OCI-M1 (cell line): ENCODE data around the gene FAM13B.
A peak's percentile ranks its signal among the peaks of the same experiment; 100 is the strongest.
"Not testable (repeated sequence)": the region's sequence is repeated elsewhere in the genome, so short reads cannot be mapped to it uniquely, and the experiment has no call there.

ENCODE experiments used
- DNase-seq: peaks from one replicate; lab custom pipeline; 2025; lab: John Stamatoyannopoulos, UW

The FAM13B gene

DNA sequence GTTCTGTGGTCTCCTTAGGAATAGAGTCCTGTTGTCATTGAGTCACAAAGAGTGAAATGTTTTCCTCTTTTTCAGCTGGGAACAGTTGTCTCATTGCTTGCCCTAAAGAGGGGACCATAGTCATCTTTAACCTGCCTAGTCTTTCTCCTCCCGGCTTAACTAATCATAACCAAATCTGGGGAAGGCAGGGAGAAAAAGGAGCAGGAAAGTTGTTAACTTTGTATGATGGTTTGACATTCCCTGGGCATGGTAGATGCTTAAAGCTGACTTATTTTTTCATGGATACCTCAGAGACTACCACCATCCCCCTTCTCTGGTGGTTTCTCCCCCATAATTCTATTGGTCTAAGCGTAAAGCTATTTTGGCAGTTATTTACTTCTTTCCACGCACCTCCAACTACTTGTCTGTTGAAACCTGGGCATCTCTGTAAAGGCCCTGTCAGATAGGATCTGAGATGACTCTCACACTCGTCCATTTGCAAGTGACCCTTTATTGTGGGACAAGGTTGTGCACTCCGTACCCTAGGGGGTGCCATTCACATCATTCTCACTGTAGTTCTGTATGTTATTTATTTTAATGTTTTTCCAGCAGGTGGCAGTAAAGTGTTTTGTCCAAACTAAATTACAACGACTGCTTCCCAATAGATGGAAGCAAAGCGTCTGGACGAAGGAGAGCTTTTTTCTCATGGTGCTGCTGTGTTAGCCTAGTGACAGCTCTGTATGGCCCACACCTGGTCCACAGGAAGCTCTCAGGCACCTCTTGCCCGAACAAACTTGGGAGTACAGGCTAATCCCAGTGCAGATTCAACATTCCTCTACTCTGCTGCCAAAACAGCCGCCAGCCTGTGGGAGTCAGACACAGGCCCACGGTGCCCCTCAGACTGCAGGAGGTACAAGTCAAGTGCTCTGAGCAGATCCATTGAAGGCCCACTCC, 3.0 kb upstream of the FAM13B start:
- peak; percentile 93 for DNase-seq

DNA sequence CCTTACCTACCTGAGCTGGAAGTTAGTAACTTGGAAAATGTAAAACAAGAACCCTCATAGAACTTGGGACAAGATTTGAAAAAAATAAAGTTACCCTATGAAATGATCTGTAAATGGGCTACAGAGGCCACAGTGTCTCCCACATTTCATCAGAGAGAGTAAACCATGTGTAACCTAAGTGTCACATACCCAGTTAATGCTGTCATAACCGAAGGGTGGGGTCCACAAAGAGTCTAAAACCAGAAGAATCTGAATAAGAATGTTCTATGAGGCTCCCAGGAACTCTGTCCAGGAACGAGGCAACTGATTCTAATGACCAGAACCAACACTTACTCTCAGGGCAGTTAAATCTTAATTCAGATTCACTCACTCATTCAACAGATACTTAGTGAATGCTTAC, 1.0 kb upstream of the FAM13B start:
- peak; percentile 29 for DNase-seq

DNA sequence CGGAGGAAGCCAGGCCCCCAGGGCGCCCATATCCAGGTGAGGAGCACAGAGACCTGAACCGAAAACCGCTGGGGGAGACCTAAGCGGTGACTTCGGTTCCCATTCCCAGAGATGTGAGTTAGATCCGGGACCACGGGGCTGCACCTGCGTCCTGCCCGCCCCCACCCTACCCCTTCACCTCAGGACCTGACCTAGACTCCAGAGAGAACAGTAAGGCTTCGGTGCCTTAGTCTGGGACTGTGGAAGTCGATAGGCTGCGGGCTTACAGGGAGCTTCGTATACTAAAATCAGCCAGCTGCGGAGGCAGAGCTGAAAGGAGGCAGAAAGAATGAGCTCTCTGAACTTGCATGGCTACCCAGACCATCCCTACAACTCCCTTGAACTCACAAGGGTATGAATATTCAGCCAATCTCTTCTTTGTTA, 518 bp upstream of the FAM13B start:
- DNase-seq, result no peak

DNA sequence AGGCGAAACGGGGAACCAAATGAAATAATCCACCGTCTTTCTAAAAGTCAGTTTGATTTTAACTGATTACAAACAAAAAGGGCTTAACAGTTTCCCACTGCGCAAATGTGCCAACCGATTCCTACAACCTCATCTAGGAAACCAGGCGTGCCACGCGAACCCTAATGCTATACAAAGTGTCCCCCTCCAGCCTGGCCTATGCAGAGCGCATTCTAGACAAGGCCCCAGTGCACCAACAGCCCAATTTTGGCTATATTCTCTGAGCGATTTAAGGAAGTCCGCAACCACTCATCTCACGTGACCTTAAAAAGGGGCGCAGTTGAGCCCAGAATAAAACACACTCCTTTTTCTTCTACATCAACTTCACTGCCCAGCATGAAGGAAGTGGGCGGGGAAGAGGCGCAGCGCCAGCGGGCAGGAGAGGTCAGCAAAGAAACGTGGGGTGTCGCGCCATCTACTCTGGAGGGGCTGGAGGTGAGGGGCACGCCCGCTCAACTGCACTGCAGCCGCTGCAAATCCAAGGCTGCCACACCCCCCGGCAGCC, 779 bp downstream of the FAM13B start:
- peak; percentile 92 for DNase-seq

DNA sequence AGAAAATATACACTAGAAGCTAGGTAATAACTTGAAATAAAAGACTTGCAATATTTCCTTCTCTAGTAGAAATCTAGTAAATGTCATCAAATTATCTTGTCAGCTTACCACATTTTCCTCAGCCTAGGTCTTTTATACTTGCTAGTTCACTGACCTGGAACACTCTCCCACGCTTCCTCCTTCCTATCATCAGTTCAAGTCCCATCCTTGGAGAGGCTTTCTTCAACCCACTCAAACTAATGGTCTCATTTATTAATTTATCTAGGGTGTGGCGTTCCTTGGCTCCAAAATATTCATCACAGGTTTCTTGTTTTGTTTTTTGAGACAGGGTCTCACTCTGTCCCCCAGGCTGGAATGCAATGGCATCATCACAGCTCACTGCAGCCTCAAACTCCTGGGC, 2.9 kb downstream of the FAM13B start:
- peak; percentile 28 for DNase-seq

DNA sequence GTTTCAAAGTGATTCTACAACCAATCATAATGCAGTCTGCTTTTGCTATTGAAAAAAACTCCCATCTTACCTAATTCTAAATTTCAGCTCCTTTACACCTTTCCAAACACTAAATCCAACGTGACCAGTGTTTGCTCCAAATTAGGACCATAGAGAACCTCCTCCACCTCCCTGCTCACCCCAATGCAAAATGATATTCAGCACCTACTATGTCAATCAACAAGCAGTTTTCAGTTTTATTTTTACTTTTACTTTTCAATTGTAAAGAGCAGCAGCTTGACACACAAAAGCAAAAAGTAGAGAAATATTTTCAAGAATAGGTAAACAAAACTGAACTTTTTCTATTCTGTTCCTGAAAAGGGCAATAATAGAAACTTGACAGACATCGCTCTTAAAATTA, 3.4 kb downstream of the FAM13B start:
- DNase-seq, result no peak

DNA sequence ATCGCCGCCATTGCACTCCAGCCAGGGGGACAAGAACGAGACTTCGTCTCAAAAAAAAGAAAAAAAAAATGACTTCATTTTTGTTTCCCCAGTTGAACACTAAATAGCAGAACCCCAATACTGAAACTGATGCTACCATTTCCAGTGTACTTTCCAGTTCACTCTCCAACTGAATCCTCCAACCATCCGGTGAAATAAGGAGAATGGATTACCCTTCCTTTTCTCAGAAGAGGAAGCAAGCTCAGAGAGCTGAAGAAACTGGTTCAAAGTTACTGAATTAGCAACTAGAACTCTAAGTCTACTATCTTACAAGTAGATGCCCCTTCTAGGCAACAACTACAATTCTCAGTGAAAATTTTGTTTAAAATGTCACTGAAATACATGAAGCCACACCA, 3.9 kb downstream of the FAM13B start:
- no peak for DNase-seq

DNA sequence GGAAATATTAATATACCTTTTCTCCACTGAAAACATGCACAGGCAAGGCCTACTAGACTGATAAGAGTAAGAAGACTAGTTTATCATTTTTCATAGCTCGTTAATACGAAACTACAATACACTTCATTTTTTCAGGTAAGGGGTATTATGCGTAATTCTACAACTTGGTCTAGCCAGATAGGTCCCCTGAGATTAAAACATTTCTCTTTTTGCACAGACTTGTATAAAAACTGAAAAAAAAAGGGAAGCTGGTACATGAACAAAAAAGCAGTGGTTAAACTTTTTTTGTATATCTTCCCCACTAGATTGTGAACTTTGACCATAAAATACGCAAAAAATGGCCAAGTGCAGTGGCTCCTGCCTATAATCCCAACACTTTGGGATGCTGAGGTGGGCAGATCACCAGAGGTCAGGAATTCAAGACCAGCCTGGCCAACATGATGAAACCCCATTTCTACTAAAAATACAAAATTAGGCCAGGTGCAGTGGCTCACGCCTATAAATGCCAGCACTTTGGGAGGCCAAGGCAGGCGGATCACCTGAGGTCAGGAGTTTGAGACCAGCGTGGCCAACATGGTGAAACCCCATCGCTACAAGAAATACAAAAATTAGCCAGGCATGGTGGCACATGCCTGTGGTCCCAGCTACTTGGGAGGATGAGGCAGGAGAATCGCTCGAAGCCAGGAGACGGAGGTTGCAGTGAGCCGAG, 4.5 kb downstream of the FAM13B start:
- peak; percentile 30 for DNase-seq

DNA sequence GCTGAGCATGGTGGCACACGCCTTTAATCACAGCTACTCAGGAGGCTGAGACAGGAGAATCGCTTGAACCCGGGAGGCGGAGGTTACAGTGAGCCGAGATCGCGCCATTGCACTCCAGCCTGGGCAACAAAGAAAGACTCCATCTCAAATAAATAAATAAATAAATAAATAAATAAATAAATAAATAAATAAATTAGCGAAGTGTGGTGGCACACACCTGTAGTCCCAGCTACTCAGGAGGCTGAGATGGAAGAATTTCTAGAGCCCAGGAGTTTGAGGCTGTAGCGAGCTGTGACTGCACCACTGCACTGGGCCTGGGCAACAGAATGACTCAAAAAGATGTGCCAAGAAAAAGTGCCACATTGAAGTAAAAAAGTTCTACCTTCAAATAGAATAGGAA, 6.1 kb downstream of the FAM13B start:
- DNase-seq, result not testable (repeated sequence)

DNA sequence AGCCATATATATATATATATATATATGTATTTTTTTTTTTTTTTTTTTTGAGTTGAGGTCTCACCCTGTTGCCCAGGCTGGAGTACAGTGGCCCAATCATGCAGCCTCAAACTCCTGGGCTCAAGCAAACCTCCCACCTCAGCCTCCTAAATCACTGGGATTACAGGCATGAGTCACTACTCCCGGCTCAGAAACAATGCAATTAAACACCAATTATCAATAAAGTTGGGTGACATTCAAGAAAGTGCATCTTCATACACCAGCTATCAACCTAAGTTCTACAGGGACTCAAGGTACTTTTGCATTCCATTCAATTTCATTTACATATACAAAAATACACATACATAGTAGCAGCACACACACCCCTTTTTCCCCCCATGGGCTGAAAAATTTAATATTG, 7.6 kb downstream of the FAM13B start:
- DNase-seq, result no peak

DNA sequence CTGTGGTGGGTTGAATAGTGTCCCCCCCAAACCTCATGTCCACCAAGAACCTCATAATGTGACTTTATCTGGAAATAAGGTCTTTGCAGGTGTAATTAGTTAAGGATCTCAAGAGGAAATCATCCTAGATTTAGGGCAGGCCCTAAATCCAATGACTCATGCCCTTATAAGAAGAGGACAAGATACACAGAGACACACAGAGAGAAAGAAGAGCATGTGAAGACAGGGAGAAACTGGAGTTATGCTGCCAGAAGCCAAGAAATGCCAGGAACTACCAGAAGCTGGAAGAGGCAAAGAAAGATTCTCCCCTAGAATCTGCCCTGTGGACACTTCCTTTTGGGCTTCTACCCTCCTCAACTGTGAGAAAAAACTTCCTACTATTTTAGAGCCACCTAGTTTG, 8.8 kb downstream of the FAM13B start:
- DNase-seq, result no peak

DNA sequence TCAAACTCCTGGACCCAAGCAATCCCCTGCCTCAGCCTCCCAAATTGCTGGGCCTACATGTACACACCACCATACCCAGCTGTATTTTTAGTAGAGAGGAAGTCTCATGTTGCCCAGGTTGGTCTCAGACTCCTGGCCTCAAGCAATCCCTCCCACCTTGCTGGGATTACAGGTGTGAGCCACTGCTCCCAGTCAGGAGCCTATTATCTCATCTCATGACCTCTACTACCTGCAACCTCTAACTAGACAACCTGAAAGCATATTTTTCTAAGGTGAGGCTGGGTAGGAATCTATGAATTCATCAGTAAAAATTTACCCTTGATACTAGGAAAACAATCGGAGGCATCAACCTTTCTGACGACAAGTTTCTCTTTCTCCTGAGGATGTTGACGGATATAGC, 10.0 kb downstream of the FAM13B start:
- no peak for DNase-seq

DNA sequence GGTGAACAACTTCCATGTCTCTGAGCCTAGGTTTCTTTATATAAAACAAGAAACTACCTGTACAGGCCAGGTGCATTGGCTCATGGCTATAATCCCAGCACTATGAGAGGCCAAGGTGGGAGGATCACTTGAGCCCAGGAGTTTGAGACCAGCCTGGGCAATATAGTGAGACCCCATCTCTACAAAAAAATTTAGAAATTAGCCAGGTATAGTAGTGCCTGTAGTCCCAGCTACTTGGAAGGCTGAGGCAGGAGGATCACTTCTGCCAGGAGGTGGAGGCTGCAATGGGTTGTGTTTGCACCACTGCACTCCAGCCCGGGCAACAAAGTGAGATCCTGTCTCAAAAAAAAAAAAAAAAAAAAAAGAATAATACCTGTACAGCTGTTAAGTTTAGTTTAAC, 11.1 kb downstream of the FAM13B start:
- no peak for DNase-seq

DNA sequence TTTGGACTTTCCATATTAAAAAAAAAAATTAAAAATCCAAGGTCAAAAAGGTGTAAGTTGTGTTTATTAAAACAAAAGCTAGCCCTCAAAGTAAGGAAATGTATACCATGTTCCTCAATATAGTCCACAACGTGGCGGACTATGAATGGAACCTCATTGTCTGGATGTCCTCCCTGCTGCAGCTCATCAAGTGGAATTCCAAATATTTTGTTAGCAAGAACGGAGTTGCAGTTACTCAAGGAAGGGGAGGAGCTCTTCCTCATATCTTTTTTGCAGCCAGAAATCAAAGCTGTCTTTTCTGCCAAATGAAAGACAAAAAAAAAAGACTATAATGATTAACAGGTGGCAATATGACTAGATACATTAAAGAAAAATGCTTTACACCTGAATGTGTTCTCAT, 14.0 kb downstream of the FAM13B start:
- DNase-seq, result no peak

DNA sequence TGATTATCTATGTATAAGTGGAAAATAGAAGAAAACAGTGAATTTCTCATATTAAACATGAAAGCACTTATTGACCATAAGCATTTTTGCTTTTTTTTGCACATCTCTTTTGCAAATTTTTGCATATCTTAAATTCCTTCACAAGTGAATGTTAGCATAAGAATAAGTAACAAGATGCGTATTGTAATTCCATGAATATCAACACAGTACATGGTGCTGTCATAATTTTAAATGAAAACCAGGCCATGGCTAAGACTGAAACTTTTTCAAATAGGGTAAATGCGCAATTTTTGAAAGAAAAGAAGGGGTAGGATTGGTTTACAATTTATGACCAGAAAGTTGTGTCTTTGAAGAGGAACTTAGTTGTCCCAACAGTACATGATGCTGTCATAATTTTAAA, 17.0 kb downstream of the FAM13B start:
- no peak for DNase-seq

DNA sequence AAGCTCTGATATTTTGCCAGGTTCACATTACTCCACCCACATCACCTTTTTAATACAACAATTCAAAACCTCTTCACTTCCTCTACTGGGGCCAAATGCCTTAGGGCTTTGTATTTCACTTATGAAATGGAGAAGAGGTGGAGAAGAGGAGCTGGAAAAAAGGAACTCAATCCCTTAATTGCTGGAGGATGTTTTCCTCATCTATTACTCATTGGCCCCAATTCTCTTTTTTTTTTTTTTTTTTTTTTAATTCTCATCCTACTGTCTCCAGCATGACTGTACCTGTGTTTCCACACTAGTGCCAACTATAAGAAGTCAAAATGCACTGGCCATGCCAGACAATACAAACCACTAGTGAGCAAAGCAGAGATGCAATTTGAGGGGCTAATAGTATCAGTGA, 20.9 kb downstream of the FAM13B start:
- no peak for DNase-seq

DNA sequence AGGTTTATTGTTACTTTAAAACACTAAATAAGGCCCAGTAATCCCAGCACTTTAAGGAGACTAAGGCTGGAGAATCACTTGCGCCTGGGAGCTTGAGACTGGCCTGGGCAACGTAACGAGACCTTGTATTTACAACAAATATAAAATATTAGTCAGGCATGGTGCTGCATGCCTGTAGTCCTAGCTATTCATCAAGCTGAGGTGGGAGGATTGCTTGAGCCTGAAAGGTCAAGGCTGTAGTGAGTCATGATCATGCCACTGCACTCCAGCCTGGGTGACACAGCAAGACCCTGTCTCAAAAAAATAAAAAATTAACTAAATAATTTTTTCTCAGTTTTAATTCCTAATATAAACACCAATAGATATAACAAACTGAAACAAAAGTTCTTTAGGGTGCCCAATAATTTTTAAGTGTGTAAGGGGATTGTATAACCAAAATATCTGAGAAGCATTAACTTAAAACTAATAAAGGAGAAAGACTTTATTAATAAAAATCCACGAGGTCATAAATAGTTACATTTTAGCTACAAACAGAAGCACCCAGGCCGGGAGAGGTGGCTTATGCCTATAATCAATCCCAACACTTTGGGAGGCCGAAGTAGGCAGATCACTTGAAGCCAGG, 32.7 kb downstream of the FAM13B start:
- DNase-seq, result no peak

DNA sequence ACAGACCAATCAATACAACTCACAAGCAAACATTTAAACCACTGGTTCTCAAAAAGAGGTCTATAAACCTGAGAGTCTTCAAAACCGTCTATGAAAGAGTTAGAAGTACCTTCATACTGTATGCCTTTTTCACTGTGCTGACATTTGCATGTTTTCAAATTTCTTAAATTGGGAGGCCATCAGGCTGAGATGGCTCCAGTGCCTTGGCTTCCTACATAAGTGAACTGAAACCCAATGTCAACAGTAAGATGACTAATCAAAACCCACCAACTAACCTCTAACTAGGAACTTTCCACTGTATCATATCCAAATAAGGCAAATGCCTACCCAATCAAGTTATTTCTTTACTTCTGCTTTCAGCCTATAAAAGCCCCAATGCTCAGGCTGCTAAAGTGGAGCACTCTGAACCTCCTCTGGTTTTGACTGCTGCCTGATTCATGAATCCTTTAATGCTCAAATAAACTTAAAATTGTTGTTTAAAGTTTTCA, 35.1 kb downstream of the FAM13B start:
- DNase-seq, result peak; percentile 84

DNA sequence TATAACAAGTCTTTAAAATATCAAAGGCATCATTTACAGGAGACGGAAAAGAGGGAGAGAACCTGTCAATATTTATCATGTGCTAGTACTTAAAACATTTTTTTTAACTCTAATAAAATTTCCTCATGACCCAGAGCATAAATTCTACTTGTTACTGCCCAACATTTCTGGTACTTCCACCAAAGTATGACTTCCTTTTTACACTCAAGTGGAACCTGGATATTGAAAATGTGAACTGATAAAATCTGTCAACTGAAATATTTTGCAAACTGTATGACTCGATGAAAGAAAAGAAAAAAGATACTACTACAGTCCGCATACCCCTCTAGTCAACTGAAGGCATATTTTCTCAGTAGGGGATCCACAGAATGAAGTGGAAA, 37.1 kb downstream of the FAM13B start:
- peak; percentile 67 for DNase-seq

DNA sequence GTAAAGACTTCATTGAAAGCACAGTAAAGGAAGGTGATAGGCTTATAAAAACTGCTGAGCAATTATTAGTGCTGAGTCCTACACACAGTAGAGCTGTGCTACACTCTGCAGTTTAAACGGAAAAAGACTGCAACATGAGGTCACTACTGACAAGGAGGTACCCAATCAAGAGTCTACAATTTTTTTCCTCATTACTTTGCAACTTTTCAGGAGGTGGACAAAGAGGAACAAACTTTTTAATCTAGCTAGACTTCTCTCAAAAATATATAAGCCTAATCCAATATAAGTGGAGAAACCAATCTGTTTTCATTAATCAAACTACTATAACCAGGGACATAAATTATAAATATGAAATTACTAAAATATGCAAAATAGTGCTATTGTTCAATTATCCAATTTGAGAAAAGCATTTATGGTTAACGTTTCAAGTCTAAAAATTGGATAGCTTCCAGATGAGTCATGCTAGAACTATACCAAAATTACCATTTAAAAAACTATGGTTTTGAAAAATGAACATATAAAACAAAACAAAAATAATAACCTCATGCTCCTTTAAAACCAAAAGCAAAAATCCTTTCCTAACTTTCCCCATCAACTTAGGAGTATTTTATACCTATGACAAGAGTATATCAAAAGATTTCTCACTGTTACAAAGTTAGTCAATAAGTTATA, 37.7 kb downstream of the FAM13B start:
- DNase-seq, result peak; percentile 93

DNA sequence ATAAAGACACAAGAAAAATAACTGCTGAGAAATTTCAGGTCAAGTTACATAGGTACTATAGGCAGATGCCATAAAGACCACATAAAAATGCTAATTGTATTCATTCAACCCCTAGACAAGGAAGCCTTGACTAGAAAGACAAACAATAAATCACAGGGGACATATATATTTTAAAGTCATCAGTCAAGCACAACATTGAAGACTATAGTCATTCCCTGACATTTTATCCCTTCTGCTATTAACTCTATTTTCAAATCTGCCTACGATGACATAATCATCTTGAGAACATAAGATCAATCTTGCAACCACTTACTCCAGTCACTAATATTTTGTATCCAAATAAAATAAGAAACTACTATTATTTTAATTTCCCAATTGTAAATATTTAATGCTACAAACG, 38.3 kb downstream of the FAM13B start:
- DNase-seq, result no peak

DNA sequence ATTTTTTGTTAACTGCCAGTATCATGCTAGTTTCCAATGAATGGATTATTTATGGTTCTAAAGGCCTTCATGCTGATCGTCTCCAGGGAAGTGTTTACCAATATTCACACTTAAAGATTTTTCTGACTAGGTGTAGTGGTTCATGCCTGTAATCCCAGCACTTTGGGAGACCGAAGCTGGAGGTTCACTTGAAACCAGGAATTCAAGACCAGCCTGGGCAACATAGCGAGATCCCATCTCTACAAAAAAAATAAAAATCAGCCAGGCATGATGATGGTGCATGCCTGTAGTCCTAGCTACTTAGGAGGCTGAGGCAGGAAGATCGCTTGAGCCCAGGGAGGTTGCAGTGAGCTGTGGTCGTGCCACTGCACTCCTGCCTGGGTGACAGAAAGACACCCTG, 43.5 kb downstream of the FAM13B start:
- no peak for DNase-seq
